H1 (cell line): ENCODE data around the gene METTL8.

Experiments used
- CEBPB ChIP-seq: IDR thresholded peaks from 2 replicates; pipeline ENCODE4 v1.6.1; 2012; ENCODE audit warnings: low read depth, low read length
- CTCF ChIP-seq, 3 experiments: IDR thresholded peaks; 1 replicate in 2 of 3; 2 replicates in 1 of 3; pipeline versions ENCODE4 v1.5.1 to v1.6.1; 2011; ENCODE audit warnings: low read length in 3 of 3, mild to moderate bottlenecking in 3 of 3, inconsistent platforms in 2 of 3, low read depth in 1 of 3, moderate library complexity in 1 of 3; ENCODE audit not compliant: insufficient read depth in 1 of 3; ENCODE audit errors: control extremely low read depth in 1 of 3
- EP300 ChIP-seq, 2 experiments: IDR thresholded peaks; 1 replicate in 1 of 2; 2 replicates in 1 of 2; pipeline ENCODE4 v1.6.1; 2011 to 2012; ENCODE audit warnings: low read depth in 2 of 2, low read length in 2 of 2, mild to moderate bottlenecking in 2 of 2, borderline replicate concordance in 1 of 2, inconsistent platforms in 1 of 2, moderate library complexity in 1 of 2
- MAFK ChIP-seq: IDR thresholded peaks from 2 replicates; pipeline ENCODE4 v1.6.1; 2012; ENCODE audit warnings: low read depth, mild to moderate bottlenecking, improper control_type of control experiment, low read length
- POLR2AphosphoS5 ChIP-seq: IDR thresholded peaks from 2 replicates; pipeline ENCODE4 v1.6.1; 2011; ENCODE audit warnings: low read depth, low read length
- RXRA ChIP-seq: IDR thresholded peaks from 2 replicates; pipeline ENCODE4 v1.6.1; 2011; ENCODE audit warnings: low read depth, mild to moderate bottlenecking, low read length, moderate library complexity; ENCODE audit not compliant: insufficient read depth
- SP1 ChIP-seq: IDR thresholded peaks from 2 replicates; pipeline ENCODE4 v1.6.1; 2011; ENCODE audit warnings: low read depth, low read length
- USF2 ChIP-seq: IDR thresholded peaks from 2 replicates; pipeline ENCODE4 v1.6.1; 2011; ENCODE audit warnings: low read length, improper control_type of control experiment
- ZNF274 ChIP-seq: IDR thresholded peaks from 2 replicates; pipeline ENCODE4 v1.7.0; 2012; ENCODE audit warnings: low read length, borderline replicate concordance; ENCODE audit errors: extremely low read depth

GRCh38 chr2:171267855-171268629 lies 165.7 kb downstream of the METTL8 start:
- no peak for TF ChIP-seq RXRA
- TF ChIP-seq ZNF274: no peak
- no peak for TF ChIP-seq MAFK
- TF ChIP-seq CEBPB: no peak
- no peak for TF ChIP-seq POLR2AphosphoS5
- no peak for TF ChIP-seq EP300 (IDR thresholded peaks at IDR 0.05; ENCODE audit: borderline replicate concordance in 1 of 2, low read depth in 2 of 2, low read length in 2 of 2)
- no peak for TF ChIP-seq SP1
- TF ChIP-seq CTCF (IDR thresholded peaks at IDR 0.05; ENCODE audit: control extremely low read depth in 1 of 3, insufficient read depth in 1 of 3, low read depth in 1 of 3, low read length in 3 of 3): no peak
- TF ChIP-seq USF2: no peak
